C1 segment of cervical spinal cord (tissue), 14 donors: ENCODE data around the gene PRKCH.
A peak's percentile ranks its signal among the peaks of the same experiment; 100 is the strongest.

Experiments used
- DNase-seq, 14 donors: peaks; one replicate each; lab custom pipeline; 2025; lab: John Stamatoyannopoulos, UW

The PRKCH gene

GRCh38 chr14:61472011-61472672, 150.8 kb downstream of the PRKCH start:
- DNase-seq: peak in 2 of 14 donors; percentile 12 to 20

GRCh38 chr14:61472801-61473376, 151.5 kb downstream of the PRKCH start:
- DNase-seq: no peak

- DNase-seq: no peak
Measured at GRCh38 chr14:61474015-61474414, 152.6 kb downstream of the PRKCH start.

GRCh38 chr14:61474701-61475100, 153.3 kb downstream of the PRKCH start:
- no peak for DNase-seq

- peak in 1 of 14 donors; percentile 21 for DNase-seq
Measured at GRCh38 chr14:61475316-61475715, 153.9 kb downstream of the PRKCH start.

GRCh38 chr14:61476105-61476753, 154.8 kb downstream of the PRKCH start:
- no peak for DNase-seq

GRCh38 chr14:61476754-61477410, 155.5 kb downstream of the PRKCH start:
- DNase-seq: peak in 4 of 14 donors; percentile 22 to 41 (median 27)

GRCh38 chr14:61477712-61478462, 156.5 kb downstream of the PRKCH start:
- peak in 6 of 14 donors; percentile 14 to 62 (median 16) for DNase-seq

- DNase-seq: peak in 1 of 14 donors; percentile 15
Measured at GRCh38 chr14:61478971-61479473, 157.6 kb downstream of the PRKCH start.

GRCh38 chr14:61479746-61480502, 158.5 kb downstream of the PRKCH start:
- no peak for DNase-seq

GRCh38 chr14:61480704-61481285, 159.4 kb downstream of the PRKCH start:
- DNase-seq: no peak

- no peak for DNase-seq
Measured at GRCh38 chr14:61481701-61482100, 160.3 kb downstream of the PRKCH start.

GRCh38 chr14:61482348-61483206, 161.2 kb downstream of the PRKCH start:
- peak in 1 of 14 donors; percentile 8 for DNase-seq

- DNase-seq: no peak
Measured at GRCh38 chr14:61483476-61483875, 162.1 kb downstream of the PRKCH start.

GRCh38 chr14:61484031-61484430, 162.7 kb downstream of the PRKCH start:
- DNase-seq: no peak

GRCh38 chr14:61484826-61485584, 163.6 kb downstream of the PRKCH start:
- DNase-seq: no peak

- no peak for DNase-seq
Measured at GRCh38 chr14:61485661-61486060, 164.3 kb downstream of the PRKCH start.

GRCh38 chr14:61486930-61487495, 165.6 kb downstream of the PRKCH start:
- no peak for DNase-seq
